HuH-7.5 (cell line): ENCODE results near the gene ITPKB.
"Not testable (repeated sequence)": the region's sequence is repeated elsewhere in the genome, so short reads cannot be mapped to it uniquely, and the experiment has no call there.

Experiments used
- DNase-seq: peaks from one replicate; pipeline ENCODE4 v3.0.0; 2011; ENCODE audit warnings: low spot score

The ITPKB gene

DNA sequence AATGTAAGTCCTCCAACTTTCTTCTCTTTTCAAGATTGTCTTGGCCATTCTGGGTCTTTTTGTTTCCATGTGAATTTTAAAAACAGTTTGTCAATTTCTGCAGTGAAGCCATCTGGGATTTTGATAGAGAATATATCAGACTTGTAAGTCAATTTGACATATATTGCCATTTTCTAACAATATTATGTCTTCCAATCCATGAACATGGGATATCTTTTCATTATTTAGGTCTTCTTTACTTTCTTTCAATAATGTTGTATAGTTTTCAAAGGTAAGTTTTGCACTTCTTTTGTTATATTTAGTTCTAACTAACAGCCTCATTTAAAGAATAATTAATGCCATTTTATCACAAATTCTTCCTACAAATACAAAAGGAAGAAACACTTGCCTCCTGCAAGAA, 117.1 kb downstream of the ITPKB start:
- DNase-seq: no peak

DNA sequence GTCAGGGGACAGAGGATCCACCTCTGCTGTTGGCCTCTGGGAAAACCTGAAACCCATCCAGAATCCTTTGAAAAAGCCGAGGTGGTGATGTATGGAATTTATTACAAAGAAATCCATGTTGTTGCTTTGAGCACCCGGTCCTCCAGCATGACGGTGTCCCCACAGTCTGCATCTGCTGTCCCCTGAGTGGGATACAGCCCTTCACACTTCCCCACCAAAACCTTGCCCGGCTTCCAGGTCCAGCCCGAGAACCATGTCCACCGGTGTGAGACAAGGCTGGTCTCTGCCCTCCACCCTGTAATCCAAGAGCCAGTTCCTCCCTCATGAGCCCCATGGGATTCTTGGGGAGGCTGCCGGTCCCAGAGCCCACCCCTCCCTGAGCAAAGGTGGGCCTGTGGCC, 120.1 kb downstream of the ITPKB start:
- DNase-seq: no peak

DNA sequence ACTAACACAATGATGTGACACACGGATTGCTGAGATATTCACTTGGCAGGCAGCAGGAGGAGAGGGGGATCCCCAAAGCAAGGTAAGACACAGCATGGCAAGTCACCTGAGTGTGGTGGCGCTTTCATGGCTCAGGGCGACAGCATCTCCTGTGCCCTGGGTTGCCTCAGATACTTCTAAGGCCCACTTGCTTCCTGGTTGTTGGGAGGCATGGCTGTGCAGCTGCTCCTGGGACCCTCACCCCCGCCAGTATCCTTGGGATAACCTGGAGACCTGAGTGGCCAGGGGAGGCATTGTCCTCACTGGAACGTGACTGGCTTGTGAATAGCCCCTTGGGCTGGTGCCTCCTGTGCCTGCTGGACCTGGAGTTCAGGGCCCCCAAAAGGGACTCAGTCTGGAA, 120.7 kb downstream of the ITPKB start:
- DNase-seq: no peak

DNA sequence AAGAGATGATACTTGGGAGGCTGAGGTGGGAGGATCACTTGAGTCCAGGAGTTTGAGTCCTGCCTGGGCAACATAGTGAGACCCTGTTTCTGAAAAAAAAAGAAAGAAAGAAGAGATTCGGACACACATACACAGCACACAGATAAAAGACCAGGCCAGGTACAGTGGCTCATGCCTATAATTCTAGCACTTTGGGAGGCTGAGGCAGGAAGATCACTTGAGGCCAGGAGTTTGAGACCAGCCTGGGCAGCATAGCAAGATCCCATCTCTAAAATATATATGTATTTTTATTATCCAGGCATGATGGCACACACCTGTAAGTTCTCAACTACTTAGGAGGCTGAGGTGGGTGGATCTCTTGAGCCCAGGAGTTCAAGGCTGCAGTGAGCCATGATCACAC, 121.4 kb downstream of the ITPKB start:
- not testable (repeated sequence) for DNase-seq

DNA sequence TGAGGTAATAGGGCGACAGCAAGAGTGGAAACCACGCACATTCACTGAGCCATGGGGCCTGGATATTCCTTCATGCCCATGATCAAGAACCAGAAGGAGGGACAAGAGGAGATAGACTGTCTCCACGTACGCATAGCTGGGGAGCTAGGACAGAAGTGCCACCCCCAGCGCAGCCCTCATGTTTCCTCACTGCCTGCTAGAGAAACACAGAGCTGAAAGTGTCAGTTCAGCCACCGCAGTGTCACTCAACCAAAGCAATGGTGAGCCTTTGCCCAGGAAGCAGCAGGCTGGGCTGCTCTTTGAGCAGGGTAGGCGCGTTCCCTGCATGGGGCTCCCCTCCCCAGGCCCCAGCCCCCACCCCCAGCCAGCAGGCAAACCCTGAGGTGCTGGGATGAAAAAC, 122.0 kb downstream of the ITPKB start:
- DNase-seq: no peak

DNA sequence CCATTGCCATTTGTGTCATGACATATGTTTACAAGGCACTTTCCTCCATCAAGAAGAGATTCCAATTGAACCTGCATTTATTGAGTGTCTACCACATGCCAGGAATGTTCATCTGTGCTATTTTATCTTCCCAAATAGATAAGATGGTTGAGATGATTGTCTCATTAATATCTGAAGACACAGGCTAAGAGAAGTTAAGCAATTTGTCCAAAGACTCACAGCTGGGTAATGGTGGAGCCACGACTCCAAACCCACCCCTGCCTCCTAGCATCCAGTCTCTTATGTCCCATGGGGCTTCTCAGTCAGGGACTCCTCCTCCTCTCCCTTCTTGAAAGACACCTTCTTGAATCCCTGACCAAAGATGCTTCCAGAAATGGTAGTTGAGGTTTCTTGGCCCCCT, 122.4 kb downstream of the ITPKB start:
- no peak for DNase-seq

DNA sequence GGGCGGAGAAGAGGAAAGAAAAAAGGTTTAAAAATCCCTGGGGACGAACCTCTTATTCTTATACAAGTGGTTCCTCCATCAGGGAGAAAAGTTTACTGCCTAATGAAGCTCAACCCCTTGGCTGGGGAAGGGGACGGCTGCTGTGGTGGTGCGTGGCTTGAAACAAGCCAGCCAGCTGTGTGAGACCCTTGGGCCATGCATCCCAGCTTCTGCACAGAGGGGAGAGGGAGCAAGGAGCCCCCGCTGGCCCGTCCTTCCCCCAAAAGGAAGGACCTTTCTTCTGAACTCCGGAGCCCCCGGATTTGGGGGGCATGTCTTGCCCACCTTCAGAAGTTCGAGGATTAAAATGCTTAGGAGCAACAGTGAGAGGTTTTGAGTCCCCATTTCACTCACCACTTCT, 123.2 kb downstream of the ITPKB start:
- DNase-seq: no peak

DNA sequence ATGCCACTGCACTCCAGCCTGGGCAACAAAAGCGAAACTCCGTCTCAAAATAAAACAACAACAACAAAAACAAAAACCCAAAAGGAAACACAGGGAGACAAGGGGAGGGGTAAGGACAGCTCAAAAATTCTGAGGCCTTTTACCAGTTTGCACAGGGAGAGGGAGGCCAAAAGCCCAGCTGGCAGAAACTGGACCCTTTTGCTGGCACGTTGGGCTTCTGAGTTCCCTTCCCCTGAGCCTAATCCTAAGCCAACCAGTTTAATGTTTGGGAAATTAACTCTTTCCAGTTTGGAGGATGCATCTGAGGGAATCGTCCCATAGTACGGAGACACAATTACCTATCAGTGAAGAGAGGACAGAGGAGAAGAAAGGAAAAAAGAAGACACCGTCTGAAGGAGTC, 127.1 kb downstream of the ITPKB start:
- not testable (repeated sequence) for DNase-seq

DNA sequence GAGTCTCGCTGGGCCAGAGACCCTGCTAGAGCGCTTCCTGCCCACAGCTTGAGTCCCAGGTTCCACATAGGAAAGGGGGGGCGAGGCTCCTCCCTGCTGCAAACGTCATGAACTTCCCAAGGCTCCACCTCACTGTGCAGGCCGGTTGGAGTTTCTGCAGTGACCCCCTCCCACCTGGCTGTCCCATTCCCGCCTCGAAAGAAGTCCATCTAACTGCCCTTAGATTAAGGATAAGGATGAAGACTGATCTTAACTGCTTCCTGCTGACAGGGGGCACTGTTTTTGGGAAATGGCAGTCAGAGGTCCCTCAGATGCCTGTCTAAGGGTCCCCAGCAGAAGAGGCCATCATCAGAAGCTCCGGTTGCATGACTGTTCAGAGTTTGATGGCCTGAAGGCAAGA, 127.8 kb downstream of the ITPKB start:
- no peak for DNase-seq

DNA sequence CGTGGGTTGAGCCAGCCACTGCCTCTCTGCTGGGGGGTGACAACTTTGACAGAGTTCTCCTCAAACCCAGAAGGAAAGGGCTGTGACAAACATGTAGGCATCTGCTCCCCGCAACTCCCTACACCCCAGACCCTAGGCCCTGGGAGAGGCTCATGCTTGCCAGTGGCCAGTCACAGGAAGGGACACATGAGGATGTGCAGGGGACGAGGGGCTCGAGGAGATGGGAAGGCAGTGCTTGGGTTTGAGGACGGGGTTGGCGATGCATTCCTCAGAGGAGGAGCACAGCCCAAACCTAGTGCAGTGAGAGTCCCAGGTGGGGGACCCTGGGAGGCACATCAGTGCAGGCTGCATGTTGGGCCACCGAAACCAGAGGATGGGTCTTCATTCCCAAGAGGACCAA, 128.4 kb downstream of the ITPKB start:
- DNase-seq: no peak

DNA sequence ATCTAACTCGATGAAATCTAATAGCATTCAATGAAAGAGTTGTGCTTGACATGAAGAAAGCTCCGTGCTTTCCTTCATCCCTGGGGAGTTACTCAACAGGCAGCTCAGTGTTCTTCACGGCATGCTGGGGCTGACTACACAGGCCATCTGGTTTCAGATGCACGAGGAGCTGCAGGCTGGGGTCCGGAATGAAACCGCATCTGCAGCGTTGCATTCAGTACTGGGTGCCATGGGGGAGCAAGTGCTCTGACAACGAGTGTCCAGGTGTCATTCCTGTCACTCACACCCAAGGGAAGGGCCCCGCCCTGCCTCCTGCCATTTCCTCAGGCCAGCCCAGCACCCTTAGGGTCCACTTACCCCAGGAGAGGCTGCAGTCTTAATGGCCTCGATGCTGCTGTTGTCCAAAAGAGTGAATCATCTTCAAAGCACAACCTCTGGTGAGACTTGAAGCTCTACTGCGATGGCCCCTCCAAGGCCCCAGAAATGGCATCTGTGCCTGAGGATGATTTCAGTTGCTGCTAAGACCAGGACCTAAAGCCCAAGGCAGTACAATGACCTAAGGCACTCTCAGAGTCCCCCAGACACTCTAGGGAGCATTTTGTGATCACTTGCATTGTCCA, 129.1 kb downstream of the ITPKB start:
- DNase-seq: no peak

DNA sequence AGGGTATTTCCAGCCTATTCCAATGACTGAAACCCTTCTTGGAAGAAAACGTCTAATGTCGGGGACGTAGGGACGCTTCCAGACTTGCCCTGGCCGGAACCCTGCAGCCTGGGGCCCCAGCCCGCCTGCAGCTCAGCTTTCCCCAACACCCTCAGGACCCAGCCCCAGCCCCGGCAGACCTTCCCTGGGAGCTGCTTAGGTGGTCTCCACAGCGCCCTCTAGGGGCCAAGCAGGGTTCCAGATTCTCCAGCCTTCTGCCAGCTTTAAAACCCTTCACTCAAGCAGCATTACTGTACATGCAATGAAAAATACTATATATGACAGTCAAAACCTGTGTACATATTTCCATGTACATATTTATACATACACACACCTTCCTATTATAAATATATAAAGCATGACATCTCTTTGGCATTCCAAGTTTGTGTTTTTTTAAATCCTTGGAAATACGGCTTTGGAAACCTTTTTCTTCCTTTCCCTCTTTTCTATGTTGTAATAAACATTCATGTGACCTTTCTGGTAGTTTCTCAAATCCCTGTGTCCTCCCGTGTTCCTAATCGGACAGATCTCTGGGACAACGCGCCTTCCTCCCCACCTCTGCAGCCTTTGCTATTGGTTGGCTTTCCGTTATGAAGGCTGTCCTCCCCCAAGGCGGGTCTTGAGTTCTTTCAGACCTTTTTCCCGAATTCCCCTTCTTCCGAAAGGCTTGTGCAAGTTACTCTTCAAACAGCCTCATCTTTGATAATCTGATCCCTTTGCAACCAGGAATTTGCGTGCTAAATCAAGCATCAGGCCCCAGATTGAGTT, 130.2 kb downstream of the ITPKB start:
- DNase-seq: peak; percentile 67

DNA sequence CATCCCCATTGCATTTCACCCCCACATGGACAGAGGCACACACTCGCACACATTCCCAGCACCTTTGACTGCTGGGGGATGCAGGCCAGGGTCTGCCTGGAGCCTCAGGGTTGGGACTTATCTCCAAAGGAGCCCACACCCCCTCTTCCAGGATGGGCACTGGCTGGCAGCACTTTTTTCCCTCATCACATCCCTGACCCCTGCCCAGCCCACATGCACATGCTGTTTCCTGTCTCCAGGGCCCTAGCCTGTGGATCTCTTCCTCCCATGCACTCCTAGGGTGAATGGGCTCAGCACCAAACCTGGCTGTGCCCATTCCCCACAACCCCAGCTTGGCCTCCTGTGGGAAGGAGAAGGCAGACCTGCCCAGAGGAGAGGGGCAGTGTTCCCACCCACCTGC, 131.3 kb downstream of the ITPKB start:
- no peak for DNase-seq

DNA sequence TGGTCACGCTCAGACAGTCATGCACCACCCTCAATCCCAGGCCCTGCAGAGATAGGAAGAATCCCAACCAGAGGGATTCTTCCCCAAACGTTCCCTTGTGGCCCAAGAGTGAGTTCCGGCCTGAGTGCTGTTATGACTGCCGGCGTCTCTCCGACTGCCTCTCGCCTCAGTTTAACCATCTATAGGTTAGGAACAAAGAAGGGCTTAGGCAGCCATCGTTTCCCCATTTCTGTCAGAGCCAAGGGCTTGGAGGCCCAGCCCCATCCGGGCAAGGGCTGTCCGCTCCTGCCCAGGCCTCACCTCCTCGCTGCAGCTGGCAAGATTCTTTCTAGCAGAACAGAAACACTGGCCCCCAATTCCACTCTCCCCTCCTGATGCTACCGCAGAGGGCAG, 131.8 kb downstream of the ITPKB start:
- DNase-seq: no peak

DNA sequence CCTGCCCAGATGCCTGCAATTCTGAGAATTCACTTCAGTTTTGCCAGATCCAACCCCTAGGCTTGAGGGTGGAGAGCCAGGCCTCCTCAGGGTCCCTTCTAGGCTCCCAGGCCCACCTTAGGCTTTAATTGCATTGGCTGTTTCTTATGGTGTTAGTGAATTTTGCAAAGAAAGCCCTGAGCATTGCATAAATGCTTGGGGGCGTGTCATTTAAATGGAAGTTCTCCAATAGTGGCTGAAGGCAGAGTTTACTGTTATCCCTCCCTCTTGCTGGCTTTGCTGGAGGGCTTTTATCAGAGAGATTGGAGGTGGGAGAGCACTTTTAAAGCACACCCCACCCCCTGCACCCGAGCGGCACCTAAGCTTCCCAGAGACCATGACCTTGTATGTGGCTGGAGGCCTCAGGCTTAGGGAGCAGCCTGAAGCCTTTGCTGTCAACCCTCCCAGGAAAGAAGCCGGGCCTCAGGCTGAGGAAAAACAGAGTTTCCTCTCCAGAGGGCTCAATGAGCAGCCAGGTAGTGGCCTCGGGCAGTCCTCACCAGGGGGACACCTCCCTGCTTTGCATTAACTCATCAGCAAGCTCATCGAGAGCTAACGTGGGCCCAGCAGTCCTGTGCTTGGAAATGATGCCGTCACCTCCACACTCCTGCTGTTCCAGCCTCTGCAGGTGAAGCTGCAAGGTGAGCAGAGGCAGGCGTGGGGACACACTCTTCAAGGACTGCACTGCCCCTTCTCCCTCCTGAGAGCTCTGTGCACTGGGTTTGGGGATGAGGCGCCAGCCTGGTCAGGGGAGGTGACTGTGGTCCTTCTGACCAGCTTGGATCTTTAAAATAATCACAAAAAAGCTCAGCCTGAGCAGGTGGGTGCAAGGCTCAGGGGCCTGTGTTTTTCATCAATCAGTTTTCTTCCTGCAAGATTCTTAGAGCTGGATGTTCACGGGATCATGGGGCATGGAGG, 132.5 kb downstream of the ITPKB start:
- no peak for DNase-seq

DNA sequence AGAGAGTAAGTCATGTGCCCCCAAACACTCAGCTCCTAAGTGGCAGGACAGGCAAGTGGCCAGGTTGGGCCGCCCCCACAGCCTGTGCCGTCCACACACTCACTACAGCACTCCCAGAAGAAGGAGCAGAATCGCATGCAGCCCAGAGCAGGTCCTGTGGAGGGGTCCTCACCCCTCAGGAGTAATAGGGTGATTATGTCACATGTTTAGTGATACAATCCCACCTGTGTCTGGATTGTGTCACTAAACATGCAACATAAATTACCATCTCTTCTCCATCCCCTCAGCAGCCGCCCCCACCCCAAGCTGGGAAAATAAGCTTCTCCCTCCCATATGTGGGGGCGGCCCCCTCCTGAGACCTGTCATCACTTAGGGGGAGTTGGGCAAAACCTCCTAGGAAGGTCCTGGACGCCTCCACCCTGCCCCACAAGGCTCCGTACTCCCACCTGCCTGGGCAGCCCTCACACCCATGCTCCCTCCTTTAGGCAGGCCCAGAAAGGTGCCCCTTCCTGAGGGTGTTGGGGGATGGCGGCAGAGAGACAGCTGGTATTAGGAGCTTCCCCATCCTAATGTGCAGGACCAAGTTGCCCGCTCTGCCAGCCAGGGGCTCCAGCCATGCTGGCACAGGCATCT, 133.6 kb downstream of the ITPKB start:
- DNase-seq: no peak

DNA sequence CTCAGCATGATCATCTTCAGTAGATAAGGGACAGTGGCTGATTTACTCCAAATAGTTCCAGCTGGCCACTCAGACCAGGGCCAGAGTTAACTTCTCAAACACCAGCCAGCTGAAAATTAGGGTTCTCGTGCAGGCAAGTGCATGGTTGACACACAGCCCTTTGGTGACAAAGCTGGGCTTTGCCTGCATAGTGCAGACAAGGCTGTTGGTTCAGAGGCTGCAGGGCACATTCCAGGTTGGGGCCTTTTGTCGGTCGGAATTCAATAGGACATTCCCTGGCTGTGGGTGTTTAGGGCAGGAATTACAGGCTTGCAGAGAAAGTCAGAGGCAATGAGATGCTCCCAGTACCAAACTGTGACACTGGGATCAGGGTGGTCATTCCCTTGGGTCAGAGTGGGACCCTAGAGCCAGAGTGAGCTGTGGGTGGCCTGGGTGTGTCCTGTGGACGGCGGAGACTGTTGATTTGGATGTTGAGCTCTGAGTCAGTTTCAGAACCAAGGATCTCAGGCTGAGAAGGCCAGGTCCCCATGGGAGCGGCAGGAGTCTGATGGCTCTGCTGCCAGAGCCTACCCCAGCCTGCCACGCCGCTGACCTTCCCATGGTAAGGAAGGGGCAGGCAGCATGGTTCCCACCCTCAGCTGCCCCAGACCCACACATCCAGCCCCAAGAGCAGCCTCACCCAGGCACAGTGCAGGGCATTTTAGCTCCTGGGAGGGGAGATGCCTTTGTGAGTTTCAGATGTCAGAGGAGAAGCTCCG, 134.3 kb downstream of the ITPKB start:
- no peak for DNase-seq

DNA sequence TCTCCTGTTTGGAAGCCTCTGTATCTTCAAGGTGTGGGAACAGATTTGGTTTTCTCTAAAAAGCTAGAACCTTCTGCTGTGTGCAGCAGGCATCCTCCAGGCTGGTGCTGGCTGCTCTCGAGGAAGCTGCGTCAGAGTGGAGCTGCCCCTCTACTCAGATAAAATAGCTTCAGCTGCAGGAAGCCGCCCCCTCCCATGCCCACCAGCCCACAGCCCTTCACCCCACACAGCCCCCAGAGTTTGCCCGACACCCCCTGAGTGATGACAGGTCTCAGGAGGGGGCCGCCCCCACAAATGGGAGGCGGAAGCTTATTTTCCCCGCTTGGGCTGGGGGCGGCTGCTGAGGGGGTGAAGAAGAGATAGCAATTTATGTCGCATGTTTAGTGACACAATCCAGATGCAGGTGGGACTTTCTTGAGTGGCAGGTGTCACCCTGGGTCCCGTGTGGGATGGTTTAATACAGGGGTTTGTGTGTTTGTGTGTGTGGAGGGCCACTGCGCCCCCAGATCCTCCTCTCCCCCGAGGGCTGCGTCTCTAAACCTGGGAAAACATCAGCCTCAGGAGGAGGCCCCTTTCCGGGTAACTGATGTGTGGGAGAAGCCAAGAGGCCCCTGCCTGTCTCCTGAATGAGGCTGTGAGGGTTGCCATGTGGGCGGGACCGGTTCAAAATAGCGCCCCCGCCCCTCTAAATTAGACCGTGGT, 135.1 kb downstream of the ITPKB start:
- no peak for DNase-seq

DNA sequence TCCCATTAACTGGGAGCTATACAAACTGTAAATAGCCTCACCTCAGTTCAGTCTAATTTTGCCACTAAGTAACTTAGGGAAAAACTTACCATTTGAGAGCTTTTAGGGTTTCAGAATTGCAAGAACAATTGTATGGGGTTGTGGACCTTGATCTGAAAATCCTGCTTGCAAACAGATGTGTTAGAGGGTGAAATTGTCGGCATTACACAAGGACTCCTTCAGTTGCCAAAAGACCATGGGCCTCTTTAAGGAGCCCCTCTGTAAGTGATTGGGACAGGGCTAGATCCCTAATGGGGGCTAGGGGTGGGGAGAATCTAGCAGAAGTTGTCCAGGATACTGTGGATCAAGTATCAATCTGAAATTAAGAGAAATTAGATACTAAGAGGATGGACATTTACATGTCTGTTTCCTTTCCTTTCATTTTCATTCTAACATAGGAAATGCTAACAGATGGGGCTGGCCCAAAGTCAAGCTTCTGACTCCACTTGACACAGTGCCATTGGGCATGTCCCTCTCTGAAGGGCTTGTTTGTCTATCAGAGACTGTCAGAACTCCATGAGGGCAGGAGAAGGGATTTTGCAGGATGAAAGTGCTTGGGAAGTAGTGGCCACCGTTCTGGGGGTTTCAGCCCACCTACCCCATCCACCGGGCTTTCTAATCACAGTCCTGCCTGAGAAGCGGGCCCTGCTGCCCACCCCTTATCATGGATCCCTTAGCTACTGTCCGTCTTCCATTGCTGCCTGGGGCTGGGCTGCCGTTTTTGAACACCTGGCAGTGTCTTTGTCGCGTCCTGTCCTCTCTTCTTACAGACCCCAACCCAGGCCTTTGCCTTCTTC, 135.8 kb downstream of the ITPKB start:
- DNase-seq: no peak
